Right lobe of liver (tissue), 4 donors: ENCODE measurements around the gene TENM4.

Experiments
- POLR2A ChIP-seq: fragments of 450-650 bp; IDR thresholded peaks from one replicate; pipeline ENCODE4 v1.6.1; 2017; ENCODE audit warnings: antibody characterized with exemption, mild to moderate bottlenecking
- TF ChIP-seq, protein P1 (sequence below), 4 donors: fragments of 200-600 bp in 3 of 4; fragments of 450-650 bp in 1 of 4; IDR thresholded peaks; one replicate each; pipeline versions ENCODE4 v1.5.1 to v1.8.0; 2016 to 2022; ENCODE audit warnings: antibody characterized with exemption in 4 of 4, mild to moderate bottlenecking in 2 of 4
- donor health status: DM: no; HTN: no; CAD: no.
- donor health status: DM: no; HTN: no; CAD: no.
- donor health status: DM: no; HTN: yes; CAD: no.

DNA sequence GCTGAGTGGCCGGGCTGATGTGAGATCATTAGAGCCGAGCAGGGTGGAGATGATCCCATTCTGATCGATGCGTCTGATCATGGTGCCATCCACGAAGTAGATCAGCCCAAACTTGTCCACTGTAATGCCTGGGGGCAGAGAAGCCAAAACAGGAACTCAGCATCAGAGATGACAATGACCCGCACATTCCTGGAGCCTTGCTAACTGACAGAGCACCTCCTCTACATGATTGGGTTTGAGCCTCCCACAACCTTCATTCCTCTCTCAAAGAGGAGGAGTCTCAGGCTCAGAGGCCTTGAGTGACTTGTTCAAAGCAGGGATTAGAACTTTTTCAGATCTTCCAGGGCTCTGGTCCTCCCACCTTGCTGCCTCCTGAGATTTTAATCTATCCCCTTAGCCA is 732.4 kb downstream of the TENM4 start:
- TF ChIP-seq, protein P1, sequence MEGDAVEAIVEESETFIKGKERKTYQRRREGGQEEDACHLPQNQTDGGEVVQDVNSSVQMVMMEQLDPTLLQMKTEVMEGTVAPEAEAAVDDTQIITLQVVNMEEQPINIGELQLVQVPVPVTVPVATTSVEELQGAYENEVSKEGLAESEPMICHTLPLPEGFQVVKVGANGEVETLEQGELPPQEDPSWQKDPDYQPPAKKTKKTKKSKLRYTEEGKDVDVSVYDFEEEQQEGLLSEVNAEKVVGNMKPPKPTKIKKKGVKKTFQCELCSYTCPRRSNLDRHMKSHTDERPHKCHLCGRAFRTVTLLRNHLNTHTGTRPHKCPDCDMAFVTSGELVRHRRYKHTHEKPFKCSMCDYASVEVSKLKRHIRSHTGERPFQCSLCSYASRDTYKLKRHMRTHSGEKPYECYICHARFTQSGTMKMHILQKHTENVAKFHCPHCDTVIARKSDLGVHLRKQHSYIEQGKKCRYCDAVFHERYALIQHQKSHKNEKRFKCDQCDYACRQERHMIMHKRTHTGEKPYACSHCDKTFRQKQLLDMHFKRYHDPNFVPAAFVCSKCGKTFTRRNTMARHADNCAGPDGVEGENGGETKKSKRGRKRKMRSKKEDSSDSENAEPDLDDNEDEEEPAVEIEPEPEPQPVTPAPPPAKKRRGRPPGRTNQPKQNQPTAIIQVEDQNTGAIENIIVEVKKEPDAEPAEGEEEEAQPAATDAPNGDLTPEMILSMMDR (IDR thresholded peaks at IDR 0.05), result no peak
- no peak for TF ChIP-seq POLR2A
